ENCODE data around the gene KRTAP10-3.
"Not testable (repeated sequence)": the region's sequence is repeated elsewhere in the genome, so short reads cannot be mapped to it uniquely, and the experiment has no call there.

The KRTAP10-3 gene, protein sequence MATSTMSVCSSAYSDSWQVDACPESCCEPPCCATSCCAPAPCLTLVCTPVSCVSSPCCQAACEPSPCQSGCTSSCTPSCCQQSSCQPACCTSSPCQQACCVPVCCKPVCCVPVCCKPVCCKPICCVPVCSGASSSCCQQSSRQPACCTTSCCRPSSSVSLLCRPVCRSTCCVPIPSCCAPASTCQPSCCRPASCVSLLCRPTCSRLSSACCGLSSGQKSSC

DNA sequence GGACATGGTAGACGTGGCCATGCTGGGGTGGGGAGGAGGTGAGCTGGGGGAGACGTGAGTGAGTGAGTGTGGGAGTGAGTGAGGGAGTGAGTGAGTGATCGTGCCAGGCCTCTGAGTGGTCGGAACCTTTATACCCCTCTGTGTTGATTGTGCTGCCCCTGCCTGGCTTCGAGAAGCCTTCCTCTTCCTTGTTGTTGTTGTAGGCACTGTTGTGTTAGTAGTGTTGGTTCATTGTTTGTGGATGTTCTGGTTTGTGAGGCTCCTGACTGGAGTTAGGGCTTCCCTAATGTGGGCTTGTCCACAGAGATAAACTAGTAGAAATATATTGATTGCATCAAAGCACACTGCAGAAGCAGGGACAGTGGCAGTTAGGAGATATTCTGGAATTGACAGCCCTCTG, at the start of gene KRTAP10-3:
TSS of gene KRTAP10-3 (minus strand) at position 101 of the 400 bp plus-strand sequence. CDS start at position 21, 80 bp downstream.
- DNase-seq: no peak

DNA sequence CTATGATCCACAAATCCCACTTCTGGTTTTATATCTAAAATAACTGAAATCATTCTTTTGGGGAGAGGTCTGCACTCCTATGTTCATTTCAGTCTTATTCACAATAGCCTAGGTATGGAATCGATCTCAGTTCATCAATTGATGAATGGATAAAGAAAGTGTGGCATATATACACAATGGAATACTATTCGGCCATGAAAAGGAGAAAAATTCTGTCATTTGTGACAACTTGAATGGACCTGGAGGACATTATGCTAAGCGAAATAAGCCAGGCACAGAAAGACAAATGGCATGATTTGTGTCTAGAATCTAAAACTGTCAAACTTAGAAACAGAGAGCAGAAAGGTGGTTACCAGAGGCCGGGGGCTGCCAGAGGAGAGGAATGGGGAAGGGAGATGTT, 47.9 kb upstream of the KRTAP10-3 start:
- no peak for DNase-seq

DNA sequence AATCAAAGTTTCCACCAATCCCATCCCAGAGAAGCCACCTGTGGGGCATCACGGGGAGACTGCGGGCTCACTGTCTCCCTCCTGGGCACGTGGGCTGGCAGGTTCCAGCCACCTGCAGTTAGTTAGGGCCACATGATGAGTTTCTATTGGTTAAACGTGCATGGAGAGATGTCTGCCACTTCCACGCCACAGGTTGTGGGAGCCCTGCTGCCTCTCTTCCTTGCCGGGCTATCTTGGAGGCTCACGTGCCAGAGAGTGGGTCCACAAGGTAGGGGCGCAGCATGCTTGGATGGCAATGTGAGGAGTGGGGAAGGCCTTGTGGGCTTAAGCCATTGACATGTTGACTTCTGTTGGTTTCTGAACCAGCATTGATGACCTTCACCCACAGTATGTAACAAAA, 45.3 kb upstream of the KRTAP10-3 start:
- DNase-seq: no peak

DNA sequence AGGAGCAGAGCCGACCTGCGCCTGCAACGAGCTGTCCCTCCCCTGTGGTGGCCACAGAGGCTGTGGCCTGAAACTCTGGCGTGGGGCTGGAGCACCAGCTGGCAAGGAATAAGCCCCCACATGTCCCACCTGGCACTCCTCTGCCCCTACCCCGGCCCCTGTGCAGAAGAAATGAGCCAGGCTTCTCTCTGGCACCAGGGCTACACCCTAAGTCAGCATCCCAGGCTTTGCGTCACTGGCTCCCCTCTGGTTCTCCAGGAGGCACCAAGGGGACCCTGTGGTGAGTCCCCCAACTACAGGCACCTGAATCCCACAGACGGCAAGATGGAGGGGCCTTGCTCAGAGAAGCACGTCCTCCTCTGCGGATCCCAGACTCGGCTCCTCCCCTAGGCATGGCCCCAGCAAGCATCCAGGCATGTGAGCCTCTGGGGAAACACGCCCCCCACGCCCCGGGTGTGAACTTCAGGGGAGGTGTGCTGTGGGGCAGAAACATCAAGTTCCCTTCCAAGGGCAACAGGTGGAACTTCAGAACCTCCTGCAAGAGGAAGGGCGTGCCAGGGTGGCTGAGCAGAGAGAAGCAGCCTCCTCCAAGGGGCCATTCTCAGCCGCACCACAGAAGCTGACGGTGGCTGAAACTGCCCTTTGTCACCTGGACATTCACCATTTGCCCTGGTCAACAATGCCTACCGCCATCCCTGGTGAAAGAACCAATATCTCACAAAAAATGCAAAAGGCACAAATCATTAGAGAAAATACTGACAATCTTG, 44.7 kb upstream of the KRTAP10-3 start:
- DNase-seq: no peak

DNA sequence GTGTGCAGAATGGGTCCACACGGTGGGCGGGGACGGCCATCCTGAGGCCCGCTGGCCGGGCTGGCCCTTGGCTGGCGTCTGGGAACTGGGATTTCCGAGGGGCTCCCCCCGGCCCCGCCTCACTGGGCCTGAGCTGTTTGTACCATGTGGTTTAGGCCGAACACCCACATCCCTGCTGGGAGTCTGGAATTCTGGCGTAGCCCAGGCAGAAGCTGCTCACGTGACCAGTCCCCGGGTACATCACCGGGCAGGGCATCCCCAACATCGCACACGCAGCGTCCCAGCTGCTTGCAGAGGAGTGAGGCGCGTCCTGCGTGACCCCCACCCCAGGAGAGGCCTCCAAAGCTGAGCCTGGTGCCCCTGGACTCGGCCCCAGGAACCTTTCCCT, 43.9 kb upstream of the KRTAP10-3 start:
- DNase-seq: no peak

DNA sequence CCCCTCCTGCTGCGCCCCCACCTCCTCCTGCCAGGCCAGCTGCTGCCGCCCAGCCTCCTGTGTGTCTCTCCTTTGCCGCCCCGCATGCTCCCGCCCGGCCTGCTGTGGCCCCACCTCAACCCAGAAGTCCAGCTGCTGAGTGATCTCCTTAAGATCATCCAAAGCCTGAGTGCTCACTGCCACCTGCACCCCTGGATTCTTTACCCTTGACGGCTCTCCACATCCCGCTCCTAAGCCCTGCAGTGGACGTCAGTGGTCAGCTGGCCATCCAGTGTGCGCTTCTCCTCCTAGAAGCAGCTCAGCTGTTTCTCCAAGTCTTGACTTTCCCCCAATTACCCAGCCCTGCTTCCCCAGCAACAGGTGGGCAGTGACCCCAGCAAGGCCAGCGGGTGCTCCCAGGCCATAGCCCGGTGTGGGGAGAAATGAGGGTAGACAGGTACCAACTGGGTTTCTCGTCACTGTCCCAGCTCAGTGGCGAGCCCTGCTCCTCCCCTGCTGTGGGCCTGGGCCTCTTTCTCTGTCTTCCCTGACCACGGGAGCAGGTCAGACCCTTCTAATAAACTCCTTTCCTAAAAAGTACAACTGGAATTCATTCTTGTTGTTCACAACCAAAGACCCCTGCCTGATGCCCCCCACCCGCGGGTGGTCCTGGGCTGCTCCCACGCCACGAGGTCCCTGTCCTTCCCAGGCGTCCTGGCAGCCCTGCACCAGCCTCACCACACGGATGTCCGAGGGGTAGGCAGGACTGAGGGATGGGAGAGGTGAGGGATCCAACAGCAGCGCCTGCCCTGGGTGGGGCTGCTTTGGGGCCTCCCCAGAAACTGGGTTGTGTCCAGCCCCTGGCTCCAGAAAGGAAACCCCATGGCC, 43.2 kb upstream of the KRTAP10-3 start:
- no peak for DNase-seq

DNA sequence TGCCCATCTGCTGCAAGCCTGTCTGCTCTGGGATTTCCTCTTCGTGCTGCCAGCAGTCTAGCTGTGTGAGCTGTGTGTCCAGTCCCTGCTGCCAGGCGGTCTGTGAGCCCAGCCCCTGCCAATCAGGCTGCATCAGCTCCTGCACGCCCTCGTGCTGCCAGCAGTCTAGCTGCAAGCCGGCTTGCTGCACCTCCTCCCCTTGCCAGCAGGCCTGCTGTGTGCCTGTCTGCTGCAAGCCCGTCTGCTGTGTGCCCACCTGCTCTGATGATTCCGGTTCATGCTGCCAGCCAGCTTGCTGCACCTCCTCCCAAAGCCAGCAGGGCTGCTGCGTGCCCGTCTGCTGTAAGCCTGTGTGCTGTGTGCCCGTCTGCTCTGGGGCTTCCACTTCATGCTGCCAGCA, 42.5 kb upstream of the KRTAP10-3 start:
- DNase-seq: not testable (repeated sequence)

DNA sequence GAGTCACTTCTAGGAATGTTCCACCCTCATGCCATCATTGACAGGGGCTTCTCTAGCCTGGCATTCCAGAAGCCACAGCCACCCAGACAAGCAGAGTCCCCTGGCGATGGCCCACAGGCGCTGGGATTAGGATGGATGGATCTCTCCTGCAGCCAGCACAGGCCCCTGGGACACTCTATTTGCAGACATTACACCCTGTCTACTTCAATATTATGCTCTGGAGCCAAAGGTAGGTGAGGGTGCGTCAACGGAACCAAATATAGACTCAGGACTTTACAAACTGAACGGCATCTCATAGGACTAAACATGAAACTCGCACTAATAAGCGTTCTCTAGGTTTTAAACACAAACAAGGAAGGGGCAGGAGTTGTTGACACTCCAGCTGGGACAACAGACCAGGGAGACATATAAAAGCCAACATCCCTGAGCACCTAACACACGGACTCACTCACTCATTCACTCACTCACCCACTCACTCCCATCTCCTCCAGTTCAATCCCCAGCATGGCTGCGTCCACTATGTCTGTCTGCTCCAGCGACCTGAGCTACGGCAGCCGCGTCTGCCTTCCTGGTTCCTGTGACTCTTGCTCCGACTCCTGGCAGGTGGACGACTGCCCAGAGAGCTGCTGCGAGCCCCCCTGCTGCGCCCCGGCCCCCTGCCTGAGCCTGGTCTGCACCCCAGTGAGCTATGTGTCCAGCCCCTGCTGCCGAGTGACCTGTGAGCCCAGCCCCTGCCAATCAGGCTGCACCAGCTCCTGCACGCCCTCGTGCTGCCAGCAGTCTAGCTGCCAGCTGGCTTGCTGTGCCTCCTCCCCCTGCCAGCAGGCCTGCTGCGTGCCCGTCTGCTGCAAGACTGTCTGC, 41.8 kb upstream of the KRTAP10-3 start, which contains the start of gene KRTAP10-7:
TSS of gene KRTAP10-7 (plus strand) at position 480 of the 861 bp plus-strand sequence. CDS start at position 505, 25 bp downstream.
- DNase-seq: not testable (repeated sequence)

DNA sequence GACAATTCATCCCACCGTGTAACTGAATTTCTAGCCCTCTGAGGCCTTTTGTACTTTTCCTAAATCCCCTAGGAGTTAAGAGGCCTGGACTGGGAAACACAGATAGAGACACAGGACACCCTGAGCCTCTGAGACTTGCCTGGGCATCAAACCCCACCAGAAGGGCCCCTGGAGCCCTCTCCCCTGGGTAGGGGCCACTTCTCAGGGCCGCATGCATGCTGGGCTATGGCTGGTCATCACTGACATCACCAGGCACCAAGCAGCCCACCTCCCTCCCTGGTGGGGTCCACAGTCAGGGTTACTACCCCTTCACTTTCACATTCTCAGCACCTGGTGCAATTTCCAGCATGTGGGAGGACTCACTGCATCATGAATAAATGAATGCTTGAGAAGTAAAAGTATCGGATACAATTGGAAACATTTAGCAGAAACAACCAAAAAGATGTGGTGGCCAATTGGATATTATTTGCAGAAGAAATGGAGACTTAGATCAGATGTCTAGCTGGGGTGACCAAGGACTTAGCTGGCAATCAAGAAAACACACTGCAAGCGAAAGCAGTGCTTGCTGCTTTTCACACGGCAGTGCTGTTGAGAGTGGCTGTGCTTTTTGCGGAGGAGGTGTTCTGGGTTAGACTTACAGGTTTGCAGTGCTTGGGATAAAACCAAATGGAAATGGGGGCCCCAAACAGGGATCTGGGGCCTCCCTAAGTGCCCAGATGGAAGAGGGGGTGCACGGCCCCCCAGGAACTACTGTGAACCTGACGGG, 40.9 kb upstream of the KRTAP10-3 start:
- DNase-seq: no peak

DNA sequence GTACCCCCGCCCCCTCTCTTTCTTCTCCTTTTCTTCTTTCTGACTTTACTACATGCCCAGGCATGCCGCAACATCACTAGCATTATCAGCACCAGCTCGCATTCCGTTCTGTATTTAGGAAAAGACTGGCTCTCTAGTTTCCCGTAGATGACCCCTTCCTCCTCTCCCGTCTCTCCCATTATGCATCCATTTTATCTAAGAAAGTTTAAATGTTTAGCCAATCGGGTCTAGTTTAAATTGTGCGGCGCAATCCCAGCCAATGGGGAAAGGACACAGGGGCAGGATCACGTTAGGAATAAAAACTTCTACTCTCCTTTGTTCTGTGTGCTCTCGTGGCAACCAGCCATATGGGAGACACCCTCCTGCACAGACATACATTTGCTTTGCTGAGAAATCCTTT, 39.5 kb upstream of the KRTAP10-3 start:
- no peak for DNase-seq

DNA sequence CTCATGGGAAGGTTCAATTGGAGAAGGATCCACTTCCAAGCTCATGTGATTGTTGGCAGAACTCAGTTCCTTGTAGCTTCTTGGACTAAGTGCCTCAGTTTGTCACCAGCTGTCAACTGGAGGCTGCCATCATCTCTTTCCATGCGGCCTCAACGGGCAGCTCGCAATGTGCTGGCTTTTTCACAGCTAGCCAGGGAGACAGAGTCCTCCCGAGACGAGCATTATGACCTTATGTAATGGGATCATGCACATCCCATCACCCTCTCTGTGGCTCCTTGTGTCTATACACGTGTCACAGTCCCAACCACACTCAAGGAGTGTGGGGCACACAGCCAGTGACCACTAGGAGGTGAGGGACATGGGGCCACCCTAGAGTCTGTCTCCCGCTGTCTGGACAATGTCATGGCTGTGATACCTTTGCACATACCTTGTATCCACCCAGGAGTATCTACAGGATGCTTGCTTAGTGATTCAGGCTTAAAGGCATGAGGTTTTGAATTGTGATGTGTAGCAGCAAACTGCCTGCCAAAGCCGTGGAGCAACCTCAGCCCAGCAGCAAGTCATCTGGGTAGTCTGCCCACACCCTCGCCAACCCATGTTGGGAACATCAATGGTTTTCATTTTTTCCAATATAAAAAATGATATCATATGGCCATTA, 37.6 kb upstream of the KRTAP10-3 start:
- no peak for DNase-seq

DNA sequence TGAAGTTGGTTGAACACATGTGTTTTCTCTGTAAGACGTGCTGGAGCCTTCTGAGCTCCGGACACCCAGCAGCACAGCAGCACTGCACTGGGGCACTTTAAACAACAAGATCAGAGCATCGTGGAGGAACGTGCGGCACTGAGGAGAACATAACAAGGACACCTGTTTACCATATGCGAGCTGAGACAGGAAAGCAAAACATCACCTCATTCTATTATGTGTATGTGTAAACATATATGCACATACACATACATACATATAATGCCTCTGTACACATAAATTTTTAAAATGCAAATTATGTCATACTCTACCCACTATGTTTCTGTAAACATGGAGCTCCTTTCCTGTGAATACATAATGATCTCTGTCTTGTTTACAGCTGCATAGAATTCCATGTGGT, 36.9 kb upstream of the KRTAP10-3 start:
- DNase-seq: no peak

DNA sequence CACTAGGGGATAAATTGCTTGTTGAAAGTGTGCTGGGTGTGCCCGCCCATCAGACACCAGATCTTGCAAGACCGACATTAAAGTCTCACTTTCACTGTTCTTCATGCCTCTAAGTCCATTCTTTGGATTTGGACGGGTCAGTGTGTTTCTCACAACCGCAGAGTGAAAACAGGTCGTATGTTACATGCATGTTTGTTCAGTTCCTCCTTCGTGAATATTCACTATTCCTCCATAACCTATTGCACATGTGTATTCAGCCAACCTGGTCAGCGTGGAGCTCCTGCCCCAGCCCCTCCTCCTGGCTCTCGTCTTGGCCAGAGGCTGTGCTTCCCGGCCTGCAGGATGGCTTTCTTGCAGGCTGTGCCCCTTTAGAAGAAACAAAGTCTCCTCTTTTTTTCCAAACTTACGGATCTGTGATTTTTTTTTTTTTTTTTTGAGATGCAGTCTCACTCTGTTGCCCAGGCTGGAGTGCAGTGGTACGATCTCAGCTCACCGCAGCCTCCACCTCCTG, 35.9 kb upstream of the KRTAP10-3 start:
- DNase-seq: no peak

DNA sequence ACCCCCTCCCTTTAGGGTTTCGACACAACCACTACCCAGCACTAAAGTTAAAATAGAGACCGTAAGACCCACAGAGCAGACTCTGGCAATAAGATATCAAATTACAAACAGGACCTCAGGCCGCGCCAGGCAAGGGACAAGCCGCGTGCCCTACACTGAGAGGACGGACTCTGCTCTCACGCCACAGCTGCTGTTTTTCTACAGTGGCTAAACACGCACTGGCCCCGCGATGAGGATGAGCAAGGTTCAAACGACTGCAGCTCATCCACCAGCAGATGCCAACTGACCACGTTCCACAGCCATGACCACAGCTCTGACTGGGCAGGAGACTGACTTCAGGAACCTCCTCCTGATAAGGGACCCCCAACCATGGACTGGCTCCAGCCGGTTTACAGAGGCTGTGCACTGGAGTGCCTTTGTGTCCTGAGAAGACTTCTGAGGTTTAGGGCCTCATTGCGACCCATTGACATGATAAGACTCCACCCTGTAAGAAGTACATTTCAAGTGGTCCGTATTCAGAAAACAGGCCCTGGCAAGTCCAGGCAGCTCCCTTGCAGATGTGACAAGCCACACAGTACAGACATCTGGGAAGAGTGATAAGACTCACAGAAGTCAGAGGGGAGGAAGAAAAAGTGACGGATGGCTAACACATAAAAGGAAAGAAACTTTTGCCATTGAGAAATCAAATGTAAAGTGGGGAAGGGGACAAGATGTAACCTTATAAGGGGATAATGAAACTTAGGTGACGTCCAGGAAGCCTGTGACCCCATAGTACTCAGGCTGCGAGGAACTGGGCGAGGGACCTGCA, 35.2 kb upstream of the KRTAP10-3 start:
- DNase-seq: no peak

DNA sequence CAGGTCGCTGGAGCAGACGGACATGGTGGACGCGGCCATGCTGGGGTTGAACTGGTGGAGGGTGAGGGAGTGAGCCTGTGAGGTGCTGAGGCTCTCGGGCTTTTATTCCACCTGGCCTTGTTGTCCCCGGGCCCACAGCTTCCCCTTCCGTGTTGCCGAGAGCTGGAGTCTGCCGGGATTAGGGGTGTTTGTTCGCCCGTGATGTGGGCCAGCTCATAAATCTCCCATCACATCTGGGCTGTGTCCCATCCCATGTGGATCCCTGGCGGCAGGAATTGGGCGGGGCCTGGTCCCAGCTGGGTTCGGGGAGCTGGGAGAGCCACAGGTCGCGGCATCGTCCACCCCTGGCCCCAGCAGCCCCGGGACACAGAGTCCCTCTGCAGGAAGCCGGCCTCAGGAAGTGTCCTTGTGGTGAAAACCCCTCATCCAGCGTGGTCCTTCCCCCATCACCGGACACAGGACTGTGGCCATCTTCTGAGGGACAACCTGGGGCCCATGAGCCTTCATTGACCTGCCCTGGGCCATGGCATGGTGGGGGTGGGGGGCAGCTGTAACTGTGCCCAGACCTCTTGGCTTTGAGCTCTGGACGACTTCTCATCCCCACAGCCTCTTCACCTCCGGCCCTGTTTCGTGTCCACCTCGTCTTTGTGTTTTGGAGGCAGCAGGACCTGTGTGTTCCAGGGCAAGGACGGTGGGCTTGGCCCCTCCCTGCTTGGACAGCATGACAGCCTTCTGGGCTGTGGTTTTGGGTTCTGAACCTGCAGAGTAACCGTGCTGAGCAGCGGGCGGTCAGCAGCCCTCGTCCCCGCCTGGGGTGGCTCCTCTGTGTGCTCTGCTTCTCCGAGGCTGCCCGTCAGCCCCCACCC, 34.1 kb upstream of the KRTAP10-3 start, which contains the start of gene KRTAP10-6:
TSS of gene KRTAP10-6 (minus strand) at position 60 of the 866 bp plus-strand sequence. CDS start at position 39, 21 bp downstream.
- DNase-seq: no peak

DNA sequence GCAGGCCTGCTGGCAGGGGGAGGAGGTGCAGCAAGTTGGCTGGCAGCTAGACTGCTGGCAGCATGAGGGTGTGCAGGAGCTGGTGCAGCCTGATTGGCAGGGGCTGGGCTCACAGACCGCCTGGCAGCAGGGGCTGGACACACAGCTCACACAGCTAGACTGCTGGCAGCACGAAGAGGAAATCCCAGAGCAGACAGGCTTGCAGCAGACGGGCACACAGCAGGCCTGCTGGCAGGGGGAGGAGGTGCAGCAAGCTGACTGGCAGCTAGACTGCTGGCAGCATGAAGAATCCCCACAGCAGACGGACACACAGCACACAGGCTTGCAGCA, 33.2 kb upstream of the KRTAP10-3 start:
- DNase-seq: not testable (repeated sequence)

DNA sequence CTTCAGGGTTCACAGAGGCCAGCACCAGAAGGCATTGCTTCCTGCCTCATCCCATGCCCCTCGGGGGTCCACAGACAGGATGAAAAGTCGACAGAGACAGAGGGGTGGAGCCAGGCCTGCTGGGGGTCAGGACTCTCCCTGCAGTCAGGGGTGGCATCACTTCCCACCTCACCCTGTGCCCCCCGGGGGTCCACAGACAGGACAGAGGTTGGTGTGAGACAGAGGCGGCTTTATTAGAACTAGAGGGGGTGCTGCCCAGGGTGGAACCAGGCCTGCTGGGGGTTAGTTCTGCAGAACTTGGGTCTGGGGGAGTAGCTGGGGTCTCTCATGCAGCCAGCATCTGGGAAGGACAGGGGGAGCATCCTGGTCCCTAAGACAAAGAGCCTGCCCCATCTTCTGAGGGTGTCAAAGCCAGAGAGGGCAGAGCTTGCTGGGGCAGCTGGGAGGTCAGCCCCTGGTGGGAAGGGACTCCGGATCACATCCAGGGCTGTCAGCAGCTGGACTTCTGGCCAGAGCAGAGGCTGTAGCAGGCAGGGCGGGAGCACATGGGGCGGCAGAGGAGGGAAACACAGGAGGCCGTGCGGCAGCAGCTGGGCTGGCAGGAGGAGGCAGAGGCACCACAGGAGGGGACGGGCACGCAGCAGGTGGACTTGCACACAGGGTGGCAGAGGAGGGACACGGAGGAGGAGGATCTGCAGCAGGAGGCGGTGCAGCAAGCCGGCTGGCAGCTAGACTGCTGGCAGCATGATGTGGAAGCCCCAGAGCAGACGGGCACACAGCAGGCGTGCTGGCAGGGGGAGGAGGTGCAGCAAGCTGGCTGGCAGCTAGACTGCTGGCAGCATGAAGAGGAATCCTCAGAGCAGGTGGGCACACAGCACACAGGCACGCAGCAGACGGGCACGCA, 32.6 kb upstream of the KRTAP10-3 start:
- not testable (repeated sequence) for DNase-seq

DNA sequence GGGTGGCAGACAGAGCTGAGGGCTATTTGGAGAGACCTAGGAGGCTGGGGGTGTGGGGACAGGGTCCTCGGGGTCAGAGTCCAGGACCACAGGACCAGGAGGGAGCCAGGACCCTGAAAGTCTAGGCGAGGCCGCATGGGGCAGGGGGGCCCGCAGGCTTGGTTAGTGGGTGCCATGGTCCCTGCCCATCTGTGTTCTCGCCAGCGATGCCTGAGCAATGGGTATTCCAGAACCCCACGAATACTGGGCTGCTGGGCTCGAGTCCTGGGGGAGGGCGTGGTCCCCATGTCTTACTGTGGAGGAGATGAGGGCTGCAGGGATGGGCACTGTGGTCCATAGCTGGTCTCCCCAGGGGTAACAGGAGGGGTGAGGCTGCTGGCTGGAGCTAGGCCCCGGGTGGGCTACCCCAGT, 31.7 kb upstream of the KRTAP10-3 start:
- no peak for DNase-seq

Data from right hindlimb (tissue), 1 donor.